DND-41 (cell line): ENCODE data around the gene GPM6B.

Experiments
- CTCF ChIP-seq: IDR thresholded peaks from 2 replicates; pipeline ENCODE4 v1.5.1; 2012; ENCODE audit warnings: borderline replicate concordance, low read length, moderate library complexity, mild to moderate bottlenecking; ENCODE audit not compliant: poor library complexity, severe bottlenecking; ENCODE audit errors: extremely low read depth
- EZH2 ChIP-seq: IDR thresholded peaks from 3 replicates; pipeline ENCODE4 v1.6.1; 2012; ENCODE audit warnings: borderline replicate concordance, low read depth, mild to moderate bottlenecking, moderate library complexity, low read length, inconsistent platforms; ENCODE audit not compliant: severe bottlenecking

DNA sequence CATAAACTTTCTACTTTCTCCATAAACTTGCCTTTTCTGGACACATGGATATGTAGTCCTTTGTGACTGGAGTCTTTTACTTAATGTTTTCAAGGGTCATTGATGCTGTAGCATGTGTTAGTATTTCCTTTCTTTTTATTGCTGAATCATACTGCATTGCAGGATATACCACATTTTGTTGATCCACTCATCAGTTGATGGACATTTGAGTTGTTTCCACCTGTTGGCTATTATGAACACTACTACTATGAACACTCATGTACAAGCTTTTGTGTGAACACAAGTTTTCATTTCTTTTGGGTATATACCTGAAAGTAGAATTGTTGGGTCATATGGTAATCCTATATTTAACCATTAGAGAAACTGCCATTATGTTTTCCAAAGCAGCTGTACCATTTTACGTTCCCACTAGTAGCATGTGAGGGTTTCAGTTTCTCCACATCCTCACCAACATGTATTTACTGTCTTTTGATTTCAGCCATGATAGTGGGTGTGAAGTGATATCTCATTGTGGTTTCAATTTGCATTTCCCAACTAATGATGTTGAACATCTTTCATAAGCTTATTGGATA is 26.3 kb upstream of the GPM6B start:
- no peak for TF ChIP-seq EZH2
- TF ChIP-seq CTCF: no peak
